OCI-LY1 (cell line): ENCODE measurements around the gene IGF2BP3.

Experiments
- CTCF ChIP-seq: fragments of 200-600 bp; sonication (generic), shearing (Covaris generic); IDR thresholded peaks from 2 replicates; pipeline ENCODE4 v1.5.1; 2017; ENCODE audit warnings: mild to moderate bottlenecking, antibody characterized with exemption, low read length, moderate library complexity, mixed read lengths
- EZH2 ChIP-seq: fragments of 200-600 bp; sonication (generic), shearing (Covaris generic); IDR thresholded peaks from 2 replicates; pipeline ENCODE4 v1.8.0; 2017; ENCODE audit warnings: borderline replicate concordance, mixed run types, mild to moderate bottlenecking, antibody characterized with exemption, low read length, moderate library complexity, mixed read lengths

DNA sequence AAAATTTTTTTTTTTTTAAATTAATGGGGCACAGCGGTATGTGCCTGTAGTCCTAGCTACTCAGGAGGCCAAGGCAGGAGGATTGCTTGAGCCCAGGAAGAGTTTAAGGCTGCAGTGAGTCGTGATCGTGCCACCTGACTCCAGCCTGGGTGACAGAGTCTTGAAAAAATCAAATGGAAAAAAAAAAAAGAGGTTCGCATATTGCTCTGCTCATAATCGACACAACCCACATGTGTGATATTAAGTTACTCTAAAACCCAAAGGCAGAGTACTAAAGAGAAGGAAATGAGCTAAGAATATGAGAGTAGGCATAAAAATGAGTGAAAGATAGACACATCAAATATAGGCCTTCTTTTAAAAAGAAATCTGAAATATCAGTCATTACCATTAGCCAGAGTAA lies 66.3 kb downstream of the IGF2BP3 start:
- TF ChIP-seq CTCF = no peak
- no peak for TF ChIP-seq EZH2
